ENCODE measurements around the gene IGIP.

- TF ChIP-seq POLR2A (IDR thresholded peaks at IDR 0.05; ENCODE audit: low read depth, low read length) = no peak
- no peak for TF ChIP-seq POLR2AphosphoS5 (IDR thresholded peaks at IDR 0.05; ENCODE audit: low read depth, low read length)
- TF ChIP-seq POU2F2 (IDR thresholded peaks at IDR 0.05; ENCODE audit: low read depth, low read length) = no peak
- TF ChIP-seq TAF1 (IDR thresholded peaks at IDR 0.05; ENCODE audit: low read depth, low read length) = no peak
Measured at GRCh38 chr5:140153905-140154304, 28.2 kb downstream of the IGIP start.
